22Rv1 (cell line): ENCODE data around the gene DCDC2B.

ENCODE experiments used
- ZFX ChIP-seq: fragments of 450-650 bp; IDR thresholded peaks from 2 replicates; pipeline ENCODE4 v1.6.1; 2017; ENCODE audit warnings: antibody characterized with exemption, borderline replicate concordance
- TF ChIP-seq, protein P1 (sequence below): fragments of 450-650 bp; IDR thresholded peaks from 2 replicates; pipeline ENCODE4 v1.5.1; 2017; ENCODE audit warnings: mild to moderate bottlenecking

DNA sequence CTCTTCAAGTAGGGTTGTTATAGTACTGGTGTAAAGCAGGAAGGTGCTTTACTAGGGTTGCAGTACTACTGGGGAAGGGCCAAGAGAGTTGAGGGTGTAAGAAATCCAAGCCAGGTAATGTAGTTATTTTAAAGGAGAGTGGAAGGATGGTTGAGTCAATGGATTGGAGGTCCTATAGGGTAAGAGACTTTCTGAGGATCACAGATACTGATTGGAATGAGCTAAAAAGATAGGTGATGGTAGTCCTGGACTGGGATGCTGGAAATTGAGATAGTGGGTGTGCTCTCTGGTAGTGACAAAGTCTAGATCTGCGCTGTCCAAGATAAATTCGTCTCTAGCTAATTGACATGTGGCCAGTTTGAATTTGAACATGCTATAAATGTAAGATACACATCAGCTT lies 22.4 kb upstream of the DCDC2B start:
- TF ChIP-seq, protein P1, sequence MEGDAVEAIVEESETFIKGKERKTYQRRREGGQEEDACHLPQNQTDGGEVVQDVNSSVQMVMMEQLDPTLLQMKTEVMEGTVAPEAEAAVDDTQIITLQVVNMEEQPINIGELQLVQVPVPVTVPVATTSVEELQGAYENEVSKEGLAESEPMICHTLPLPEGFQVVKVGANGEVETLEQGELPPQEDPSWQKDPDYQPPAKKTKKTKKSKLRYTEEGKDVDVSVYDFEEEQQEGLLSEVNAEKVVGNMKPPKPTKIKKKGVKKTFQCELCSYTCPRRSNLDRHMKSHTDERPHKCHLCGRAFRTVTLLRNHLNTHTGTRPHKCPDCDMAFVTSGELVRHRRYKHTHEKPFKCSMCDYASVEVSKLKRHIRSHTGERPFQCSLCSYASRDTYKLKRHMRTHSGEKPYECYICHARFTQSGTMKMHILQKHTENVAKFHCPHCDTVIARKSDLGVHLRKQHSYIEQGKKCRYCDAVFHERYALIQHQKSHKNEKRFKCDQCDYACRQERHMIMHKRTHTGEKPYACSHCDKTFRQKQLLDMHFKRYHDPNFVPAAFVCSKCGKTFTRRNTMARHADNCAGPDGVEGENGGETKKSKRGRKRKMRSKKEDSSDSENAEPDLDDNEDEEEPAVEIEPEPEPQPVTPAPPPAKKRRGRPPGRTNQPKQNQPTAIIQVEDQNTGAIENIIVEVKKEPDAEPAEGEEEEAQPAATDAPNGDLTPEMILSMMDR, result no peak
- no peak for TF ChIP-seq ZFX
